K562 treated with DMSO at 1 percent for 4 hours (cell line): ENCODE data around the gene OR51B6. TPM values are rescaled to one million over a fixed set of nuclear protein-coding genes. Genes with fewer than 3 reads are reported as not detected.

Experiments
- total RNA-seq: library from RNA; unstranded; fragments of 300-600 nt; gene quantifications from 2 replicates; pipeline ENCODE4 v1.2.3, GENCODE V29; 2022; ENCODE audit not compliant: insufficient read depth

The OR51B6 gene
- not detected in 2 replicates for total RNA-seq

DNA sequence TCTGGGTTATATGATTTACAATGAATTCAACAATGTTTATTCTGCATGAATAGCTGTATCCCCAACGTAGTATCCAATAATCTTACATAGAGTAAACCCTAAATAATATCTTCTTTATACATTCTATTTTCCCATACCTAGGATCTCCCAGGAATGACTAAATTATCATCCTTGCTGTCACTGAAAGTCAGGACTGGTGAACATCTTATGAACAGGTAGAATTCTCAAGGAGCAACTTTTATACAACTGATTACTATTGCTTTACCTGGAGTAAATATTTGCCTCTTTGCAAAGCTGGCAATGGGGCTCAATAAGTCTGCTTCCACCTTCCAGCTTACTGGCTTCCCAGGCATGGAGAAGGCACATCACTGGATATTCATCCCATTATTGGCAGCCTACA is at the start of gene OR51B6:
TSS of gene OR51B6 (plus strand) at position 301 of the 400 bp plus-strand sequence. CDS start at position 301, 0 bp downstream.

DNA sequence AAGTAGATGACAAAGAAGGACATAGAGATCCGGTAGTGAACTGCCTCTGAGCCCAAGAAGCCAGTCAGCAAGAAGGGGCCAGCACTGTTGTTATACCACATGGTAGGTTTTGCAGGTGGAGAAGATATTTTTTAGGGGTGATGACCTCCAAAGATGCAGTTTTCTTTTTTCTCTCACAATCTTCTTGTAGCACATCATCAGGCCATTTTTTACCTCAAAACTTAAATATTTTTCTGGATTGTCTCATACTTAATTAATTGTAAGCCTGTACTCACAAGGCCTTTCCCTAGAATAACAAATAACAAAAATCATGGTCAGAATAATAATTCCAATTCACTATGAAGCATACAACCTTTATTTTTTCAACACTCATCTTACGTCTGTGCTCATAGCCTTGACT is 49.5 kb upstream of the OR51B6 start, which contains the start of gene OR51B4:
TSS of gene OR51B4 (minus strand) at position 101 of the 400 bp plus-strand sequence. CDS start at position 101, 0 bp downstream.

GRCh38 chr11:5324197-5324596 is 27.1 kb upstream of the OR51B6 start, which contains the start of gene OR51B2:
TSS of gene OR51B2 (minus strand) at chr11:5324297. CDS start at chr11:5324297, 0 bp downstream.

DNA sequence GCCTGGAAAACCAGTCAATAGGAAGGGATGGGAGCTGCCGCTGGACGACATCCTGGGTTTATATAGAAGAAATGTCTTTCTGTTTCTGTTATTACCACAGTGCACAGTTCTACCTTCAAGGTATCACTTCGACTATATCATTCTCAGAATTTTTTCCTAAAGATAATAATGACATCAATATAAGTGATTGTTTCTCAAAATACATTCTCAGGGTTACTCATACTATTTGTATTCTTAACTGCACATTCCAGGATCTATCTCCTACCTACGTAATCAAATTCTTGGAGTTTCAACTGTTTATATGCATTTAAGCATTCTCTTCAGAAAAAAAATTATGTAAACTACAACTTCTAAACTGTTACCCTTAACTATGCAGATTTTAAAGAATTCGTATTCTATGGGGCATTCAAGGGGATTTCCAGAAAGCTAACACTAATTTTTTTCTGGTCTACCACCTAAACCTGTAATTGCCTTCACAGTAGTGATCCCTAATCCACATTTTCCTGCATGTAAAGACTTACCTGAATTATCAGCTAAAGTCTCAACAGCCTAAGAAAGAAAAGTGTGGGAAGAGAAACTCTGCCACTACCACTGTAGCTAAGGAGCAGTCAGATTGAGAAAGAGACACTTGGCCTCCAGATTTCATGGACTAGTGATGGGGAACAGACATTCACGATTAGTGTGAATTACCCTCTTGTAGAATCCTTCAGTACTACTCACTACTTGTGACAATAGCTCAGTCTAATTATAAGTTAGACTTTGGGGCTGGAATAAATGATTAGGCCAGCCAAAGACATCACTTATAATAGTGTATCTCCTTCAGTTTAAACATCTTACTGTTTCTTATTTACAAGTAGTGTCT is 7.6 kb upstream of the OR51B6 start, which contains the start of gene OR51B5:
TSS of gene OR51B5 (minus strand) at position 51 of the 862 bp plus-strand sequence. CDS start at position 51, 0 bp downstream.

GRCh38 chr11:5383576-5383975 is 32.3 kb downstream of the OR51B6 start, which contains the start of gene OR51M1:
TSS of gene OR51M1 (plus strand) at chr11:5383812. CDS start at chr11:5389399, 5,587 bp downstream.

Other genes with a start within 250 kb of the OR51B6 start
- not detected in 2 replicates for gene OR52A5, start 213.2 kb upstream of the OR51B6 start, total RNA-seq
- gene OR52A1, start 196.8 kb upstream of the OR51B6 start, total RNA-seq, result not detected in 2 replicates
- not detected in 2 replicates for gene OR51V1, start 150.8 kb upstream of the OR51B6 start, total RNA-seq
- not detected in 2 replicates for gene HBB, start 124.4 kb upstream of the OR51B6 start, total RNA-seq
- gene HBD, start 117.0 kb upstream of the OR51B6 start, total RNA-seq, result 3.4 TPM in 1 of 2 replicates, not detected in the other
- 509 and 521 TPM in 2 replicates for gene HBG1, start 101.7 kb upstream of the OR51B6 start, total RNA-seq
- 2,558 and 2,601 TPM in 2 replicates for gene HBG2, start 96.7 kb upstream of the OR51B6 start, total RNA-seq
- gene HBE1, start 81.6 kb upstream of the OR51B6 start, total RNA-seq, result 1,476 and 1,673 TPM in 2 replicates
- gene OR51B4, start 49.6 kb upstream of the OR51B6 start, total RNA-seq, result 55.4 and 61.8 TPM in 2 replicates
- 1.9 and 4.3 TPM in 2 replicates for gene OR51B2, start 27.2 kb upstream of the OR51B6 start, total RNA-seq
- gene OR51B5, start 8.0 kb upstream of the OR51B6 start, total RNA-seq, result 61.3 and 61.7 TPM in 2 replicates
- gene OR51M1, start 32.3 kb downstream of the OR51B6 start, total RNA-seq, result not detected in 2 replicates
- gene OR51Q1, start 70.6 kb downstream of the OR51B6 start, total RNA-seq, result not detected in 2 replicates
- not detected in 2 replicates for gene OR51I1, start 90.0 kb downstream of the OR51B6 start, total RNA-seq
- not detected in 2 replicates for gene OR51I2, start 97.8 kb downstream of the OR51B6 start, total RNA-seq
- not detected in 2 replicates for gene OR52D1, start 137.2 kb downstream of the OR51B6 start, total RNA-seq
- gene UBQLN3, start 158.4 kb downstream of the OR51B6 start, total RNA-seq, result not detected in 2 replicates
- 0.44 TPM in 1 of 2 replicates, not detected in the other for gene UBQLNL, start 165.2 kb downstream of the OR51B6 start, total RNA-seq
- gene OR52H1, start 197.0 kb downstream of the OR51B6 start, total RNA-seq, result not detected in 2 replicates
- gene OR52B6, start 229.4 kb downstream of the OR51B6 start, total RNA-seq, result not detected in 2 replicates
- gene TRIM6, start 245.1 kb downstream of the OR51B6 start, total RNA-seq, result 10.9 and 13.0 TPM in 2 replicates